Stomach (tissue), 9 donors: ENCODE data around the gene SPAG16. TPM values are rescaled to one million over a fixed set of nuclear protein-coding genes. Genes with fewer than 3 reads are reported as not detected.

Source experiments
- DNase-seq, 2 donors: peaks; one replicate each; pipeline versions ENCODE4 v3.0.0 to v3.0.0-alpha.2; 2013 to 2019
- H3K27ac ChIP-seq, 5 donors: fragments of 200-600 bp in 4 of 5; sonication (generic) in 4 of 5; one replicate each; pipeline ENCODE4 v1.5.1; 2013 to 2019; ENCODE audit warnings: mild to moderate bottlenecking in 1 of 5, moderate library complexity in 1 of 5
- H3K27me3 ChIP-seq, 3 donors: fragments of 200-600 bp; sonication (generic); one replicate each; pipeline ENCODE4 v1.5.1; 2017 to 2019; ENCODE audit warnings: mixed run types in 1 of 3
- H3K36me3 ChIP-seq, 4 donors: fragments of 200-600 bp; sonication (generic); 1 replicate in 3 of 4; 2 replicates in 1 of 4; pipeline ENCODE4 v1.5.1; 2016 to 2019
- H3K4me1 ChIP-seq, 4 donors: fragments of 200-600 bp; sonication (generic); one replicate each; pipeline ENCODE4 v1.5.1; 2016 to 2019
- H3K4me3 ChIP-seq, 4 donors: fragments of 200-600 bp; sonication (generic) in 3 of 4; one replicate each; pipeline ENCODE4 v1.5.1; 2016 to 2019; ENCODE audit warnings: mild to moderate bottlenecking in 1 of 4
- H3K9me3 ChIP-seq, 4 donors: fragments of 200-600 bp; sonication (generic); one replicate each; pipeline ENCODE4 v1.5.1; 2016 to 2019
- EP300 ChIP-seq: sonication (generic); formaldehyde crosslinking; IDR thresholded peaks from one replicate; pipeline ENCODE4 v1.6.1; 2017; ENCODE audit warnings: antibody characterized with exemption
- POLR2A ChIP-seq, 4 donors: fragments of 450-650 bp; IDR thresholded peaks; one replicate each; pipeline ENCODE4 v1.6.1; 2016; ENCODE audit warnings: antibody characterized with exemption in 4 of 4, control low read depth in 2 of 4, mild to moderate bottlenecking in 1 of 4, moderate library complexity in 1 of 4
- POLR2AphosphoS5 ChIP-seq, 3 donors: sonication (generic); formaldehyde crosslinking; IDR thresholded peaks; one replicate each; pipeline ENCODE4 v1.6.1; 2016; ENCODE audit warnings: antibody characterized with exemption in 3 of 3
- WGBS, 5 donors: extraction: QIAGEN DNeasy Blood & Tissue Kit in 3 of 5; methylation state at CpG; one replicate each; pipeline versions ENCODE4 v1.1.5 to v1.1.7; 2013 to 2018; 5-methylcytosine and 5-hydroxymethylcytosine counted together
- intact Hi-C: fragments of 100-400 bp; cut with DNase I; formaldehyde crosslinking; loops from one replicate; pipeline ENCODE4 v1.15.1; 2023; ENCODE audit warnings: low total_unique reads
- polyA plus RNA-seq, 3 donors: library from polyadenylated mRNA; stranded (reverse); fragments of 200-250 nt; gene quantifications; one replicate each; pipeline ENCODE4 v1.2.3, GENCODE V29; 2013
- total RNA-seq, 5 donors: library from RNA; depleted of rRNA; stranded (reverse); fragments of >200 nt; gene quantifications; one replicate each; pipeline versions ENCODE4 v1.1.0 to v1.2.3, GENCODE V29; 2014 to 2016
- TF ChIP-seq, protein P1 (sequence below), 7 experiments: fragments of 450-650 bp in 4 of 7; fragments of 200-600 bp in 3 of 7; sonication (generic) in 3 of 7; IDR thresholded peaks; one replicate each; pipeline ENCODE4 v1.5.1; 2016 to 2019; ENCODE audit warnings: antibody characterized with exemption in 7 of 7, control low read depth in 2 of 7, mild to moderate bottlenecking in 1 of 7
- donor health status: healthy with polysubstance abuse.
- donor health status: Bipolar disorder and iron deficiency.
- donor health status: healthy.

SPAG16 gene
- total and polyA plus RNA-seq, 8 donors = 16.0 to 137 (median 34.4) TPM

GRCh38 chr2:213490087-213490486 is 205.8 kb downstream of the SPAG16 start:
- H3K4me1 ChIP-seq = no peaks in the 10 kb centered on the region
- TF ChIP-seq, protein P1, sequence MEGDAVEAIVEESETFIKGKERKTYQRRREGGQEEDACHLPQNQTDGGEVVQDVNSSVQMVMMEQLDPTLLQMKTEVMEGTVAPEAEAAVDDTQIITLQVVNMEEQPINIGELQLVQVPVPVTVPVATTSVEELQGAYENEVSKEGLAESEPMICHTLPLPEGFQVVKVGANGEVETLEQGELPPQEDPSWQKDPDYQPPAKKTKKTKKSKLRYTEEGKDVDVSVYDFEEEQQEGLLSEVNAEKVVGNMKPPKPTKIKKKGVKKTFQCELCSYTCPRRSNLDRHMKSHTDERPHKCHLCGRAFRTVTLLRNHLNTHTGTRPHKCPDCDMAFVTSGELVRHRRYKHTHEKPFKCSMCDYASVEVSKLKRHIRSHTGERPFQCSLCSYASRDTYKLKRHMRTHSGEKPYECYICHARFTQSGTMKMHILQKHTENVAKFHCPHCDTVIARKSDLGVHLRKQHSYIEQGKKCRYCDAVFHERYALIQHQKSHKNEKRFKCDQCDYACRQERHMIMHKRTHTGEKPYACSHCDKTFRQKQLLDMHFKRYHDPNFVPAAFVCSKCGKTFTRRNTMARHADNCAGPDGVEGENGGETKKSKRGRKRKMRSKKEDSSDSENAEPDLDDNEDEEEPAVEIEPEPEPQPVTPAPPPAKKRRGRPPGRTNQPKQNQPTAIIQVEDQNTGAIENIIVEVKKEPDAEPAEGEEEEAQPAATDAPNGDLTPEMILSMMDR (IDR thresholded peaks at IDR 0.05) = no peak
- no peak for TF ChIP-seq EP300
- no peak for TF ChIP-seq POLR2AphosphoS5 (IDR thresholded peaks at IDR 0.05)
- no peaks in the 10 kb centered on the region for H3K9me3 ChIP-seq
- peak in 1 of 2 donors; percentile 6 for DNase-seq
- intact Hi-C loops = no loop called here
- no peaks in the 10 kb centered on the region for H3K36me3 ChIP-seq
- H3K27ac ChIP-seq = no peak overlapping the region
- no peak overlapping the region for H3K4me3 ChIP-seq
- no peaks in the 10 kb centered on the region for H3K27me3 ChIP-seq

DNA sequence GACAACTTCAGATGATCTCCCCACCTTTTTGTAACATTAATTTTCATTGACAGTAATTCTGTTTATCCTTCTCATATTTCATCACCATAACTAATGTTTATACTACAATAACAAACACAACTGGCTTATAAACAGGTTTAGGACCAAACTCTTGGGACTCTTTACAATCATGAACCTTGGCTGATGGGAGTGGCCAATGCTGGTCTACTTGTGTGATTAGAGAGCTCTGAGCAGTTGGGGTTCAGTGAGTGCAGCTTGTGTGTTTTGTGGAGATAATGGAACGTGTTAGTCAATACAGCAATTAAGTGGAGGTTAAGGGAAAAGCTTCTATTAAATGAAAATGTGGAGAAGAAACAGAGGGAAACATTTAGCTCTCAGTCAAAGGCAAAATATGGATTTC is 207.1 kb downstream of the SPAG16 start:
- no peaks in the 10 kb centered on the region for H3K9me3 ChIP-seq
- H3K27ac ChIP-seq = no peak overlapping the region
- no peaks in the 10 kb centered on the region for H3K4me1 ChIP-seq
- WGBS, 5 donors = 14 to 38% (median 30%) methylated on average over 1 of the region's 1 CpG
- intact Hi-C loops = no loop called here
- H3K4me3 ChIP-seq = no peak overlapping the region
- peak in 1 of 2 donors; percentile 12 for DNase-seq
- H3K36me3 ChIP-seq = no peaks in the 10 kb centered on the region
- TF ChIP-seq POLR2AphosphoS5 (IDR thresholded peaks at IDR 0.05) (no peak), POLR2A (IDR thresholded peaks at IDR 0.05) (no peak), EP300 (no peak)
- TF ChIP-seq, protein P1 (IDR thresholded peaks at IDR 0.05) = no peak
- H3K27me3 ChIP-seq = no peaks in the 10 kb centered on the region

DNA sequence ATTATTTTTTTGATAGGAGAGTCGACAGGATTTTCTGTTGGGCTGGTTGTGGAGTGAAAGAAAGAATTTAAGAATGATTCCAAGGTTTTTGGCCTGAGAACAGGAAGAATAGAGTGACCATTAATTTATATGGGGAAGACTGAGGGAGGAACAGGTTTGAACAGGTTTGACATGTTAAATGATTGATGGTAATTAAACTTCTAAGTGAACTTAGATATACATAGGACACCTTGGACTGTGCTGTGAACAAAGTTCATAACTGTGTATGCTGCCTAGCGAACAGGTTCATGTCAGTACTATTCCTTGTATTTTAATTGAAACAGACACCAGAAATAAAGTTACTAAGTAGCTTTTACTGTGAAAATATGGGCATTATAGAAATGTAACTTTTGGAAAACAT is 212.0 kb downstream of the SPAG16 start:
- 45 to 58% (median 51%) methylated on average over 2 of the region's 2 CpGs for WGBS, 5 donors
- peak in 1 of 2 donors; percentile 41 for DNase-seq
- H3K36me3 ChIP-seq = no peaks in the 10 kb centered on the region
- intact Hi-C loops = no loop called here
- no peak for TF ChIP-seq EP300
- no peak for TF ChIP-seq POLR2A (IDR thresholded peaks at IDR 0.05)
- TF ChIP-seq, protein P1 (IDR thresholded peaks at IDR 0.05) = no peak
- no peak for TF ChIP-seq POLR2AphosphoS5 (IDR thresholded peaks at IDR 0.05)
- H3K4me1 ChIP-seq = no peaks in the 10 kb centered on the region
- H3K27ac ChIP-seq = no peak overlapping the region
- no peak overlapping the region for H3K4me3 ChIP-seq
- H3K27me3 ChIP-seq = no peaks in the 10 kb centered on the region
- no peaks in the 10 kb centered on the region for H3K9me3 ChIP-seq

GRCh38 chr2:213500881-213501280 is 216.6 kb downstream of the SPAG16 start:
- Histone ChIP-seq H3K4me3 (no peak overlapping the region), H3K9me3 (no peaks in the 10 kb centered on the region), H3K4me1 (no peaks in the 10 kb centered on the region), H3K36me3 (no peaks in the 10 kb centered on the region), H3K27ac (no peak overlapping the region), H3K27me3 (no peaks in the 10 kb centered on the region)
- WGBS, 5 donors = 32 to 59% (median 49%) methylated on average over 1 of the region's 1 CpG
- DNase-seq = no peak
- intact Hi-C loops = no loop called here
- TF ChIP-seq, protein P1 (IDR thresholded peaks at IDR 0.05) = no peak
- no peak for TF ChIP-seq POLR2AphosphoS5 (IDR thresholded peaks at IDR 0.05)
- no peak for TF ChIP-seq POLR2A (IDR thresholded peaks at IDR 0.05)
- no peak for TF ChIP-seq EP300
